Limb (tissue), 2 donors: ENCODE results near the gene RSPO4.

Experiments
- DNase-seq, 2 donors: peaks; one replicate each; pipeline ENCODE4 v3.0.0-alpha.2; 2016; ENCODE audit errors: extremely low spot score in 2 of 2

The RSPO4 gene

DNA sequence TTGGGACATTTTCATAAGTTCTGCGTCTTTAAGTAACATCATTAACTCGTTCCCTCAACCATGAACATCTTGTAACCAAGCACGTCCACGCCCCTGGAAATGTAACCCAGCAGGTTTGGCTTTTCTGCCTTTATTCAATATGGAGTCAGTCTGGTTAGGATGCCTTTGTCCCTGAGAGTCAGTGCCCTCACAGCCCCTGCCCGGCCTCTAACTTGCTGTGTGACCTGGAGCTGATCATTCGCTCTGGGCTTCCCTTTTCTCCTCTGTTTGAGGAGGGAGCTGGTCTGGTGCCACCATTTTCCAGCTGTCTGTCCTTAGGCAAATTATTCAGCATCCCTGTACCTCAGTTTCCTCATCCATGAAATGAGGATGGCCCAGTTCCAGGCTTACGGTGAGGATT, 59.5 kb downstream of the RSPO4 start:
- DNase-seq: no peak

DNA sequence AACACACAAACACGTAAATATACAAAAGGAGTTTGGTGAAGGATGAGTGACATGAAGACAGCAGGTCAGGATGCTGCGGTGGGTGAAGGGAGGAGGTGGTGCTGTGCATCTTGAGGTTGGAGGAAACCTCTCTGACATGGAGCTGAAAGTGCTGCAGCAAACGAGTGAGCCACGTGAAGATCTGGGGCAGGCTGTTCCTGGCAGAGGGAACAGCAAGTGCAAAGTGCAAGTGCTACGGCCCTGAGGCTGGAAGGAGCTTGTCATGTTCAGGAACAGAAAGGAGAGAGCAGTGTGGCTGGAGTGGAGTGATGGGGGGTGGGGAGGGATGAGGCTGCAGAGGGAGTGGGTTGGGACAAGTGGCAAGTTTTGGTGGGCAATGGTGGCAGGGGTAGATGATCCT, 61.2 kb downstream of the RSPO4 start:
- DNase-seq: no peak

DNA sequence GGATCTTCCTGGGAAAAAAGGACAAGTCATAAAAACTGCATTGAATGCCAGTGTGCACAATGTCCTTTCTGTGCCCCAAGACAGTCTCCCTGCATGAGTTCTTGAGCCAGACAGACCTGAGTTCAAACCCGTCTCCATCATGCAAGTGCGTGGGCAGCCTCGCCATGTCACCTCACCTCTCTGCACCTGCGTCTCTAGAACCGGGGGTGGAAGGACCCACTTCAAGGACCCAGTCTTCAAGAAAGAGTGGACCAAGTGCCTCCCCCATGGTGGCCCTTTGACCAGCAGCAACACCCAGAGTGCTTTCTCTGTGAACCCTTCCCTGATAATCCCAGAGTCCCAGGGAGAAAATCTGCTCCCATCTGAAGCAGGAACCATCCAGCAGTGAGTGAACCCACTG, 62.5 kb downstream of the RSPO4 start:
- no peak for DNase-seq

DNA sequence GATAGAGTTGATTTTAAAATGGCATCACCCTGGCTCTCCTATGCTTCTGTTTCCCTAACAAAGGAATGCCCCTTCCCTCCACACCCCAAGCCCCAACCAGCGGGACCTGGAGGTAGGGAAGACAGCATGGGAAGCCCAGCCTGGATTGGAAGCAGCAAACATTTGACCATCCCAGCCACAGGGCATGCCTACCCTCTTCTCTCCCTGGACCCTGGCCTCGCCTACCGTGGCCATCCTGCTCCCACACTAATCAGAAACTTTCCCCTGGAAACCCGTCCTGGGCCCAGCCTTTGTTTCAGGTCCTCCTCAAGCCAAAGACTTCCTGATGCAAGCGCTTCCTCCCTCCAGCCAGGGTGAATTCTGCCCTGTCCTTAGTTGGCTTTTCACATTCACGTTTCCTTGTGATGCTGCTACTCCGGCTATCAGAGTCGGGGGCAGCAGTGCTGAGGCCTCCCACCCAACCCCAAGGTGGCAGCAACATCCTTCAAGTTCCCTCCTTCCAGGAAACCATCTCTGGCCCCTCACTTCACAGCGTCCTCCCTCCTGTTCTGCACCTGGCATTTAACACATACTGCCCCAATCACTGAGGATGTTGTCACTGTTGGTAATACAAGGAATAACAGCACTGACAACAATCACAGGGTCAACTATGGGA, 67.8 kb downstream of the RSPO4 start:
- no peak for DNase-seq

DNA sequence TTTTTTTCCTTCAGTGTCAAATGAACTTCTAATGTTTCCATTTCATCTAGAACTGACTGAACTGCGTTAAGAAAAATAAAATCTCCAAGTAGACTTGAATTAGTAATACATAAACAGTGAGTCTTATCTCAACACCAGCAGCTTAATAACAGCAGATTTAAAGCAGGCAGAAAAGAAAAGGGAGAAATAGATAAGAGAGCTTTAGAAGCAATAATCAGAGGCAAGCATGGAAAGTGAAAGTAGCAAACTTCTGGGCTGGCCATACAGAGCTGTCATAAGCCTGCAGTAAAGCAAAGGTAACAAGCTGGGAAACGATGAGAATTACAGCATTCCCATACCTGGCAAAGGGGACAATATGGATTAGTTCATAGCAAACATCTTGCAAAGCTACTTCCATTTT, 69.1 kb downstream of the RSPO4 start:
- no peak for DNase-seq

DNA sequence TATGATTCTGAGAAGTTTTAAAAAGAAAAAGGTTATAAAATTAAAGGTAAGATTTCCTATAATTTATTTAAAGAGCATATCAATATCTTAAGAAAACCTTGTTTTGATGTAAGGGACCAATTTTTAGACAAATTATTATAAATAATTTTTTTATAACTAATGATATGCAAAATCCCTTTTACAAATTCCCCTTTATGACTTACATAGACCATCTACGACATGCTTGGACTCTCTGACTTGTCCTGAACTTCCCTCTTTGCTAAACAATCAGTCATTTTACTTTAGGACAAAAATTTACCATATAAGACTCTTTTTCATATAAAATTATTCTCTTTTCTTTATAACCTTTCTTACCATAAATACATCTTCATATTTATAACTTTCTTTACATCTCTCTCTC, 70.7 kb downstream of the RSPO4 start:
- DNase-seq: no peak

DNA sequence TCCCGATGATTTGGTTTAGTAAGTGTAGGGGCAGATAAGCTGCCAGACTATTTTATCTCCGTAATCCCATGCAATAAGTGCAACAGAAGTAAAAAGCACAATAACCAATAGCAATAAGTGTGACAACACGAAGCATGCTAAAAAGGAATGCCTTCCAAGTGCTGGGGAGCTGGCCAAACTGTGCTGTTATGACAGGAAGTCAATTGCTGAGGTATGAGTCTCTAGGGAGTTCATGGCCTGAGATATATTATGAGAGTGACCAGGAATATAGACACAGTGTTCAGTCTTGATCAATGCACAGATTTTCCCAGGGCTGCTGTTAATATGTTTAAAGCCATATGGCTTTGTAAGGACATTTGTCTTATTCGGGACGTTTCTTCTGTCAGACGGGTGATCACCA, 75.4 kb downstream of the RSPO4 start:
- no peak for DNase-seq

DNA sequence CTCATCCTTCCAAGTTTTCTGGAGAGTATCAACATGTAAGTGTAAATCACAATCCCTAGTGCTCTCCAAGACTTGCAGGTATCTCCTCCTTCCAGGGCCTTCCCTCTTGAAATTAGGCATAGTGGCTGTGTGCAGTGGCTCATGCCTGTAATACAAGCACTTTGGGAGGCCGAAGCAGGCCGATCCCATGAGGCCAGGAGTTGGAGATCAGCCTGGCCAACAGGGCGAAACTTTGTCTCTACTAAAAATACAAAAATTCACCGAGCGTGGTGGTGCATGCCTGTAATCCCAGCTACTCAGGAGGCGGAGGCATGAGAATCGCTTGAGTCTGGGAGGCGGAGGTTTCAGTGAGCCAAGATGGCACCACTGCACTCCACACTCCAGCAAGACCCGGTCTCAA, 76.6 kb downstream of the RSPO4 start:
- no peak for DNase-seq

DNA sequence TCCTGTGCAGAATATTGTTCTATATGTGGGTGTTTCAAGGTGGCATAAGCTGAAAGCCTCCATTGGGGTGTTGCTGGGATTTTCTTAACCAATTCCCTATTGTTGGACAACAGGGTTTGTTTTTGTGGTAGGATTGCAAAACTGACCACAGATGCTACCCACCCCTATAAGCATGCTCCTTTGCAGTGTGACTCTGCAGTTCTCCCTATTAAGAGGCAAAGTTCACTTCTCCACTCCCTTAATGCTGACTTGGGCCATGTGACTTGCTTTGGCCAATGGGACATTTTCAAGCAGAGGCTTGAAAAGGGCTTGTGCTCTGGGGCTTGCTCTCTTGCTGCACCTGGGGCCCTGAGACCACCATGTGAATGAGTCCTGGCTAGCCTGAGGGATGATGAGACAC, 77.5 kb downstream of the RSPO4 start:
- DNase-seq: no peak

DNA sequence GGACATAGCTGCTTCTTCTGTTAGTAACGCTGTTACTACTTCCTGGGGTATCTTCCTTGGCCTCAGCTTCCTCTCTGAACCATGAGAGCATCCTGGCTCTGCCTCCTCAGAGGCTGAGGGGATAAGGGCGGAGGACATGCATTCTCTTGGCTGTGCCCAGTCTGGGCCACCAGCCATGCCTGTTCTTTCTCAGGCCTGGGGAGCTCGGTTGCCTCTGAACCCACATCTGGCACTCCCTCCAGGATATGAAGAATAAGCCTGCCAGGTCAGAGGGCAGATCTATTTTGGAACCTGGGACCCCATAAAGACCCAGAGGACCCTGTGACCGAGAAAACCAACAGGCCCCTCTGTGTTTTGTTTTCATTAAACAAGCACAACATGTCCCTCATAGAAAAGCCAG, 79.3 kb downstream of the RSPO4 start:
- DNase-seq: no peak

DNA sequence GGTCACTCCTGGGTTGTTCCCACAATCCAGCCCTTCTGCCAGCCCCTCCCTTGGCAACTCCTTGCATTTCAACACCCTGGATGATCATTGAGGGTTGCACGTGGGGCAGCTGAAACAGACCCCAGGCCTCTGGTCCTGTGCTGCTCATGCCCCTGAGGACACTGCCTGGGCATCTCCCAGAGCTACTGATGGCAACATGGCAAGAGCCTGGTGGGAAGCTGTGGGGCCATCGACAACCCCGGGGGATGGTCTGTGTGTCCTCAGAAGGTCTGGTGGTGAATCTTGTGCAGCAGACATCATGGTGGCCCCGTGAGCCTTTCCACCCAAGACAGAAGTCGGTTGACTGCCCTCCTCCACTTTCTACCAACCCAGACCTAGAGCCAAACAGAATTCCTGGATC, 81.0 kb downstream of the RSPO4 start:
- DNase-seq: no peak

DNA sequence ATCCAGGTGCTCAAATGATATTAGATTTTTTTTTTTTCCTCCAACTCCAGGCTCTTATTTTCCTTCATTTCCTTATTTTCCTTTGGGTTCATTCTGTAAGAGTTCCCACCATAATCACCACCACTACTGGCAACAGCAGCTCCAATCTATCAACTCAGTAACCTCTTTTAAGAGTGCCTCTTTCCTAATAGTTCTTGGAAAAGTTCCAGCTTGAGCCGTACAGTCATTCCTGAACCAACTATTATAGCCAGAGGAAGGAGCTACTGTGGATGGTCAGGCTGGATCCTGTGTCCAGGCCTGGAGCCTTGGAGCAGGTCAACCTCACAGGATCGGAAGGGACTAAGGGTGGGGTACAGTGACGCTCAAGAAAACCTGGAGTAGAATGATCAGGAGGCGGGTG, 81.8 kb downstream of the RSPO4 start:
- DNase-seq: no peak

DNA sequence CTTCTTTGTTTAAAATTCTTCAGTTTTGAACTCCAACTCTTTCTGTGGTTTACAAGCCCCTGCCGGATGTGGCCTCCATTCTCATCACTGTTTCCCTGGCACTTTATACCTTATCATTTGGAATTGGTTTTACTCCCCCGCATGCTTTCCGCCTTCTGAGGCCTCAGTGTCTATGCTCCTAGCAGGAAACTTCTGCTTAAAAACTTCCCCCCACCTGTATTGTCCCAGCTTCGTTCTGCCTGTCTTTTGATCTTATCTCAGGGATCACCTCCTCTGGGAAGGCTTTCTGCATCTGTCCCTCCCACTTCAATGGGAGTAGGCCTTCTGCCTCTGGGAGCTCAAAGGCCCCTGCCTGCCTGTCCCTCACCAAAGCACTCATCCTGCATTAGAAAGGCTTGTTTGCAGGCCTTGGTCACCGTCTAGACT, 82.6 kb downstream of the RSPO4 start:
- DNase-seq: no peak

DNA sequence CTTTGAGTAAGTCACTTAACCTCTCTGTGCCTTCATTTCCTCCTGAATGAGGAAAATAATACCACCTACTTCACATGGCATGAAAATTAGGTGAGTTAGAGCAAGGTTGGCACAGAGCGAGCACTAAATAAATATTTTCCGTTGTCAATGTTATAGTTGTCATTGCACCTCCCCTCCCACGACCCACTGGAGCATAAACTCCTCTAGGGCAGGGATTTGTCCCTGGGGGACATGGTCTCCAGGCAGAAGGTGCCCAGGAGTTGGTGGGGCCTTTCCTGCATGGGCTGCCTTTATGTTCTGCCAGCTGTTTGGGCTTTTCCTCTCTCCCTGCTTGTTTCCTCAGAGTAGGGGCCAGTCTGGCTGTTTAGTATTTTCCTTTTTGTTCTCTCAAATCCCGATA, 84.7 kb downstream of the RSPO4 start:
- no peak for DNase-seq

DNA sequence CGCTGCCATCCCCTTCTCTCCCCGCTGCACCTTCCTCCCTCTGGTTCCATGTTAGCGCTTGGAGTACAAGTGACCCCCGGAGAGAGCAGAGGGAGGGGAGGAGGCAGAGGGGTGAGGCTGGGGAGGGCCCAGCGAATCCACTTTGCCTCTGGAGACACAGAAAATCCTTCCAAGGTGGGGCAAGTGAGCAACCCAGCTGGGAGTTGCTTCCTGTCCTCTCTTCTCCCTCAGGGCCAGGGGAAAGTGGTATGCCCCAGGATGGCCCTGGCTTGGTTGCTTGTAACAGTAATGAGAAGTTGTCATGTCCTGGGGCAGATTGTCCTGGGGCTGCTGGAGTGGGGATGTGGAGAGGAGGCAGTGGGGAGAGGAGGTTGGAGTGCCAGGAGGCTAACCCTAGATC, 85.3 kb downstream of the RSPO4 start:
- DNase-seq: no peak

DNA sequence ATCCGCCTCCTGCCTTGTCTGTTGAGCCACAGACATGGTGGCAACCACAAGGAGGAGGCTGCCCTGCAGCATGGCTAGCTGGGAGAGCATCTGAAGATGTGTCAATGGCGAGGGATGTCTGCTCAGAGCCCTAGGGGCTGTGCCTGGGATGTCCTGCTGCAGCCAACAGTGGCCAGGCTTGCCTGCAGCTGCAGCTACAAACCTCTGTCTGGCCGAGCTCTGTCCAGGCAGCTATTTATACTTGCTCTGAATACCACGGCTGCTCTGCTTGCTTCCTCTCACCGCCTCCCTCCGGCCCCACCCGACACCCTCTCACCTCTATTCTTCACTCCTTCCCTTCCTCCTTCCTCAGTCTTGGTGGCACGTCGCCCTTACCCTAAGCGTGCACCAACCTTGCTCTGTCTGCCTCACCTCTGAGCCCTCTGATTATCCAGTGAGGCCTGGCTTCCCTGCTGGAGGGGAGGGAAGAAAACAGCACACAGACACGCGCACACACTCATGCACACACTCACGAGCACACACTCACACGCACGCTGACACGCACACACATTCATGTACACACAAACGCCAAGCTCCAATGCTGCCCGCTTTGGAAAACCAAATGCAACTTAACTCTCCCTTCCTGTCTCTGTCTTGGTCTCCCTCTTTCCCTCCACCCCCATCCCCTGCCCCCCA, 85.8 kb downstream of the RSPO4 start, which contains the start of gene ANGPT4:
TSS of gene ANGPT4 (minus strand) at position 210 of the 675 bp plus-strand sequence. CDS start at position 90, 120 bp downstream.
- no peak for DNase-seq

DNA sequence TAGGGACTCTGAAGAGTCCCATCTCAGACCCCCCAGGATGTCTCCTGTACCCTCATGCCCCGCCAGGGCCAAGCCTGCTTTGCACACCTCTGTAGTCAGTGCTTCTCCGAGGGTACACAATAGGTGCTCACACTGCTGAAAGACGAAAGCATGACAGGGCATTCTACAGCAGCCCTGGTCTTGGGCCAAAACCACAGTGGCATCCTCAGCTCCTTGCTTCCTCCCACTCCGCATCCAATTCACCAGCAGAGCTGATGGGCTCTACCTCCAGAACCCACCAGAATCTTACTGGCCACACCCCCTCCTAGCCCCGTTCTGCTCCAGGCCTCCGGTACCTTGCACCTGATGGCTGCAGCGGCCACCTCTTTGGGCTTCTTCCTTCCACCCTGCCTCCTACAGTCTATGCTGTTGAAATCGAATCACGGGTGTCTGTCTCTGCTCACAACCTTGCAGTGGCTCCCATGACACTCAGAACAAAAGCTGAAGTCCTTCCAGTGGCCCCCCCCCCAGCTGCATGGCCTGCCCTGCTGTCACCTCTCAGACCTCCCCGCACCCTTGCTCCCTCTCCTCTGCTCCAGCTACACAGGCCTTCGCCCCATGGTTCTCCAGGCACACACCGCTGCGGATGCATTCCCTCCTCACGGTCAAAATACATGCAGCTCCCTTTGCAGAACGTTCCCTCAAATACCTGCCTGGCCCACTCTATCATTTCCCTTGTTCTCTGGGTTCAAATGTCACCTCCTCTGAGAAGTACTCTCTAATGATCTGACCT, 87.2 kb downstream of the RSPO4 start:
- DNase-seq: no peak

DNA sequence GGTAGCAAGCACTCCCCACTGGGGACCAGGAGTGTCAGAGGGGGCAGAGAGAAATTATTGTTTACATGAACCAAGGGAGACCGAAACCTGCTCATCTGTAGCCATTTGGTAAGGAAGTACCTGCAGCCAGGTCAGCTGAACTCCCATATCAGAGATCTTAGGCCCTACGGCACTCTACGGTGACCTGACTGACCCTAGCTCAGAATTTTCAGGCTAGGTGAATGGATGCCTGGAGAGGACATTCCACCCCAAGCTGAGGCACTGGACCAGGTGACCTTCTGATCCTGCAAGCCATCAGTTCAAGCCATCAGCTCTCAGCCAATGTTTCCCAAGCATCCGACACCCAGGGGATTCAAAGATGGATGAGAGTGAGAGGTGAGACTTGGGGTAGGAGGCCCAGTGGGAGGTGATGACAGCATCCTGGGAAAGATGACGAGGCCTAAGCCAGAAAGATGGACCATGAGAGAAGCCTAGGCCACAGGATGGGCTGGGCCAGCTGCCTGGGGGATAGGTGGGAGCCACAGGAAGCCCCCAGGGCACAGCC, 88.7 kb downstream of the RSPO4 start:
- DNase-seq: no peak

DNA sequence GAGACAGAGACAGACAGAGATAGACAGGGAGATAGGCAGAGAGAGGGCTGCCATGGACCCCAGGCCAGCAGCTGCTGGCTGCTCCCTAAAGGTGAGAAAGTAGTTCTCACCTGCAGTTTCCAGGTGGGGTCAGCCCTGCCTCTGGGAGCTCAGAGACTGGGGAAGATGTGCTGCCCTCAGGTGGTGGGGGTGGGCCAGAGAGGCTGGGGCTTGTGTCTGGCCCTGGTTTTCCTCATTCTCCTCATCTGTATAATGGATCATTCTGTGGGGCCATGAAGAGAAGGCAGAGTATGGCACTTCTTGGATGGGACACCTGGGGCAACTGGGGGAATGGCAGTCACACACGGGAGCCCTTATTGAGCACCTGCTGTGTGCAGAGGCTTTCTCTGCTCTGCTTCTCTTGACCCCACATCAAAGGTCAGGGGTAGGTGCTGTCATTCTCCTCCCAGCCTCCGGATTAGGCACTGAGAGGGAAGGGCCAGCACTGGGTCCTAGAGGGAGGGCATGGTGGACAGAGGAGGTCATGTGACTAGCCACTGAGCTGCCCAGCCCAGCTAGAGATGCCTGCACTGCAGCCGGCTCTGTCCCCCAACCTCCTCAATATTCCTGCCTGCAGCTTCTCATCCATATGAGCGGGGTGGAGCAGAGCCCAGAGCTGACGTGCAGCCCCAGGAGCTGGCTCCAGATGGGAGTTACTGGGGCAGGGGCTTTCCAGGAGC, 90.1 kb downstream of the RSPO4 start:
- DNase-seq: no peak

DNA sequence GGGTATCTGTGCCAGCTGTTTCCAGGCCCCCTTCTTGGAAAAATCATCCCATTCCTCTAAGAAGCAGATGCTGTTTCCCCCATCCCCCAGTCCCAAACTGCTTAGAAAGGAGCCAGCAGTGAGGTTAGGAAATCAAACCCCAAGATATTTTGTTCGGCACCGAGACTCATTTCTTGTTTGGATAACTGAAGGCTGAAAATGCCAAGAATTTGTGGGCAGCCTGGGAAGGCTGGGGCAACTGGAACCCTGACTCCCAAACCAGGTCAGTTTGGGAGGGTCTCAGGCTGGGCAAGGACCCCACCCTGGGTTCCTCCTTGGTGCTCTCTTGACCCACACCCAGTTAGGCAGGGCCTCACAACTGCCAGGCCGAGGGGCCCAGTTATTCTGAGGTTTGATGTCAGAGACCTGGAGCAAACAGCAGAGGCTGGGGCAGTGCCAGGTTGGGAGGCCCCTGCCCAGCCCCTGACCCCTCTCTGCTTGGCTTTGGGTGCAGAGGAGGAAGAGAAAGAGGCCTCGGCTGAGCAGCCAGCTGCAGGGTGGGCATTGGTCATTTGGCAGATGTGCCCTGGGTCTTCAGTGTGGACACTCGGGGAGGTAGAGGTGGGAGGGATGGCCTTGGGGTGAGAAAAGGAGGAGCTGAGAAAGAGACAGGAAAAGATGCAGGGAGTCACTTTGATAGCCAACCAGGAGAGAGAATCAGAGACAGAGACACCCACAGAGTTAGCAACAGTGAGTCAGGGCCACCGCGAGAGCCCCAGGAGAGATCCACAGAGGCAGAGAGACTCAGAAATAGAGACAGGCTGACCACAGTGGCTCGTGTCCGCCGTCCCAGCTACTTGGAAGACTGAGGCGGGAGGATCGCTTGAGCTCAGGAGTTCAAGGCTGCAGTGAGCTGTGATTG, 91.0 kb downstream of the RSPO4 start:
- no peak for DNase-seq
